DND-41 (cell line): ENCODE results near the gene STX3.

ENCODE experiments used
- ATAC-seq: fragments of 200-7000 bp; cut with Tn5 transposase; 3 replicates; pipeline ENCODE4 v1.9.1; 2021; ENCODE audit warnings: low read depth; ENCODE audit not compliant: insufficient read depth
- DNase-seq: peaks from one replicate; pipeline ENCODE4 v3.0.0-alpha.2; 2020
- H2AFZ ChIP-seq: 2 replicates; pipeline ENCODE4 v1.6.0; 2012; ENCODE audit warnings: low read depth, low read length
- H3K27ac ChIP-seq: 2 replicates; pipeline ENCODE4 v1.5.1; 2012; ENCODE audit warnings: low read length, inconsistent platforms
- H3K27me3 ChIP-seq: fragments of 200-600 bp; sonication (generic); 2 replicates; pipeline ENCODE4 v1.6.0; 2012; ENCODE audit warnings: low read length, mild to moderate bottlenecking, inconsistent platforms; ENCODE audit not compliant: insufficient read depth, poor library complexity
- H3K36me3 ChIP-seq: 2 replicates; pipeline ENCODE4 v1.5.1; 2012; ENCODE audit warnings: low read length, inconsistent platforms; ENCODE audit not compliant: insufficient read depth
- H3K4me1 ChIP-seq: 2 replicates; pipeline ENCODE4 v1.5.1; 2012; ENCODE audit warnings: mild to moderate bottlenecking, low read length; ENCODE audit not compliant: insufficient read depth
- H3K4me2 ChIP-seq: 2 replicates; pipeline ENCODE4 v1.6.0; 2012; ENCODE audit warnings: mild to moderate bottlenecking, moderate library complexity, low read length, inconsistent platforms; ENCODE audit not compliant: insufficient read depth
- H3K4me3 ChIP-seq, 2 experiments: fragments of 200-600 bp in 1 of 2; shearing (Covaris generic) in 1 of 2; 2 replicates each; pipeline ENCODE4 v1.5.1; 2012 to 2016; ENCODE audit warnings: inconsistent platforms in 2 of 2, low read length in 2 of 2, mild to moderate bottlenecking in 2 of 2, low read depth in 1 of 2, moderate library complexity in 1 of 2
- H3K79me2 ChIP-seq: 2 replicates; pipeline ENCODE4 v1.6.0; 2012; ENCODE audit warnings: low read length, inconsistent platforms; ENCODE audit not compliant: insufficient read depth
- H3K9ac ChIP-seq: 2 replicates; pipeline ENCODE4 v1.6.0; 2012; ENCODE audit warnings: low read depth, mild to moderate bottlenecking, inconsistent platforms, low read length, moderate library complexity
- H3K9me3 ChIP-seq: 2 replicates; pipeline ENCODE4 v1.5.1; 2012; ENCODE audit warnings: low read length, moderate library complexity, mild to moderate bottlenecking, inconsistent platforms; ENCODE audit not compliant: insufficient read depth, severe bottlenecking
- H4K20me1 ChIP-seq: 2 replicates; pipeline ENCODE4 v1.6.0; 2012; ENCODE audit warnings: low read length; ENCODE audit not compliant: insufficient read depth
- EZH2 ChIP-seq: IDR thresholded peaks from 3 replicates; pipeline ENCODE4 v1.6.1; 2012; ENCODE audit warnings: borderline replicate concordance, low read depth, mild to moderate bottlenecking, moderate library complexity, low read length, inconsistent platforms; ENCODE audit not compliant: severe bottlenecking
- TF ChIP-seq, protein P1 (sequence below): IDR thresholded peaks from 2 replicates; pipeline ENCODE4 v1.5.1; 2012; ENCODE audit warnings: borderline replicate concordance, low read length, moderate library complexity, mild to moderate bottlenecking; ENCODE audit not compliant: poor library complexity, severe bottlenecking; ENCODE audit errors: extremely low read depth

The STX3 gene

DNA sequence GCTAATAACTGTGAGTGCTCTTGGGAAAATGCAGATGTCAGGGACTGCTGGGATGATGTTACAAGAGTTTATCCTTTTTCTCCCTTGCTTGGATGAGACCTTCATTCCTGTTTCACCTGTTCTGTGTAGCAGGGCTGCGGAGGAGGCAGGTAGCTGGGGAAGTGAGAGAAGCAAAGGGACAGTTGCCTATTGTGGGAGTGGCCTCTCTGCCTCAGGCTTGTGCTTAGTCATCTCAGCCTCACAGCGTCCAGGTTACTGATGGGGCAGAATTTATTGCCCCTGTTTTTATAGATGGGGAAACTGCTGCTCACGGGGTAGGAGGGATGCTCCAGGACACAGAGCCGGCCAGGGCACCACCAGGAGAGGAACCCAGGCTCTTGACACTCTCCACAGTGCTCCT lies 1.7 kb downstream of the STX3 start:
- no peaks in the 10 kb centered on the region for H3K79me2 ChIP-seq
- no peaks in the 10 kb centered on the region for H3K9me3 ChIP-seq
- H3K4me3 ChIP-seq = no peak overlapping the region
- no peak overlapping the region for H3K27ac ChIP-seq
- ATAC-seq (no peak), DNase-seq (no peak)
- H3K36me3 ChIP-seq = no peaks in the 10 kb centered on the region
- H2AFZ ChIP-seq = no peak overlapping the region
- peaks cover 3% of the 10 kb centered on the region; the same call in 1 of the 2 replicates for H4K20me1 ChIP-seq
- no peak overlapping the region for H3K9ac ChIP-seq
- TF ChIP-seq, protein P1, sequence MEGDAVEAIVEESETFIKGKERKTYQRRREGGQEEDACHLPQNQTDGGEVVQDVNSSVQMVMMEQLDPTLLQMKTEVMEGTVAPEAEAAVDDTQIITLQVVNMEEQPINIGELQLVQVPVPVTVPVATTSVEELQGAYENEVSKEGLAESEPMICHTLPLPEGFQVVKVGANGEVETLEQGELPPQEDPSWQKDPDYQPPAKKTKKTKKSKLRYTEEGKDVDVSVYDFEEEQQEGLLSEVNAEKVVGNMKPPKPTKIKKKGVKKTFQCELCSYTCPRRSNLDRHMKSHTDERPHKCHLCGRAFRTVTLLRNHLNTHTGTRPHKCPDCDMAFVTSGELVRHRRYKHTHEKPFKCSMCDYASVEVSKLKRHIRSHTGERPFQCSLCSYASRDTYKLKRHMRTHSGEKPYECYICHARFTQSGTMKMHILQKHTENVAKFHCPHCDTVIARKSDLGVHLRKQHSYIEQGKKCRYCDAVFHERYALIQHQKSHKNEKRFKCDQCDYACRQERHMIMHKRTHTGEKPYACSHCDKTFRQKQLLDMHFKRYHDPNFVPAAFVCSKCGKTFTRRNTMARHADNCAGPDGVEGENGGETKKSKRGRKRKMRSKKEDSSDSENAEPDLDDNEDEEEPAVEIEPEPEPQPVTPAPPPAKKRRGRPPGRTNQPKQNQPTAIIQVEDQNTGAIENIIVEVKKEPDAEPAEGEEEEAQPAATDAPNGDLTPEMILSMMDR = no peak
- TF ChIP-seq EZH2 = no peak
- H3K27me3 ChIP-seq = peaks cover 2% of the 10 kb centered on the region
- peaks cover 23% of the 10 kb centered on the region for H3K4me1 ChIP-seq
- no peak overlapping the region; the same call in 1 of the 2 replicates for H3K4me2 ChIP-seq

DNA sequence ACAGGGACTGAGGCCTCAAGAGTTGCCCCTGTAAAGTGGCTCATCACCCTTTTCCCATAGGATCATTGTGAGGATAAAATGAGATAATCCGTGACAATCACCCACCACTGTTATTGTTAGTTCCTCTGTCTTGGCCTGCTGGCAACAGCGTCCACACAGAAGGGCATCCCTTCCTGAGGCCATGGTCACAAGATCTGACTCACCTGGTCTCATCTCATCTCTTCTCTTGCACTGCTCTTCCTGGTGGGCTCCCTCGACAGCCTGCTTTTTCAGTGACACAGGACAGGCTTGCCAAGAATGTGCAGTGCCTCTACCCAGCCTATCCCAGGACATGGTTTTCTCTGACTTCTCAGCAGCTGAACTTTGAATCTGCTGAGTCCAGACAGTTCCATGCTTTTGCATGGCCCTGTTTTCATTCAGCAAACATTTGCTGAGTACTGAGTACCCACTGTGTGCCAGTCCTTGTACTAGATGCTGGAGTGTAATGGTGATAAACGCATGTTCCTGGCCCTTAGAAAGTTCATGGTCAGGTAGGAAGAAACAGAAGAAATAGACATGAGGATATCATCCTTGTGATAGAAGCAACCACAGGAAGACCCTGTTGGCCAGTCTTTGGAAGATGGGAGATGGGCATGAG lies 3.3 kb downstream of the STX3 start:
- no peak overlapping the region for H3K27ac ChIP-seq
- no peaks in the 10 kb centered on the region for H3K79me2 ChIP-seq
- no peaks in the 10 kb centered on the region for H3K36me3 ChIP-seq
- DNase-seq (no peak), ATAC-seq (no peak)
- H3K4me1 ChIP-seq = peaks cover 23% of the 10 kb centered on the region
- H4K20me1 ChIP-seq = peaks cover 6% of the 10 kb centered on the region; the same call in 1 of the 2 replicates
- TF ChIP-seq, protein P1 = no peak
- TF ChIP-seq EZH2 = no peak
- no peak overlapping the region for H3K9ac ChIP-seq
- no peaks in the 10 kb centered on the region for H3K9me3 ChIP-seq
- no peak overlapping the region for H3K4me3 ChIP-seq
- no peak overlapping the region for H3K4me2 ChIP-seq
- no peak overlapping the region for H2AFZ ChIP-seq
- H3K27me3 ChIP-seq = peaks cover 2% of the 10 kb centered on the region

DNA sequence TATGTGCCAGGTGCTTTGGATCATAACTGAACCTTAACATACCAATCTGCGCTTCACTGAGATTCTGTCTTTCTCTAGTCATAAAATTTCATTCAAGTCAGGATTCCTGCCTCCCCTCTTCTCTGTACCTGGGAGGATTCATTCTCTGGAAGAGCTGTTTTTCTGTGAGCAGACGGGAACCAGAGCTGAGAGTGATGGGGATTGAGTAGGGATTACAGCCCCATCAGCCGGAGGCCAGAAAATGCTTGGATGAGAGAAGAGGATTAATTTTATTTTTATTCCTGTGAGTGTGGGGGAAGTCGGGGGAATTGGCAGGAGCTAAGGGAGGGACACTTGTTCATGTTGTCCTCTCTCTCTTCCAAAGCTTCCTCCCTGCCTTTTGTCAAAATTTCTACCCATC lies 4.7 kb downstream of the STX3 start:
- Histone ChIP-seq H3K27ac (no peak overlapping the region), H3K4me2 (no peak overlapping the region), H2AFZ (no peak overlapping the region), H3K4me1 (peaks cover 11% of the 10 kb centered on the region; the same call in 1 of the 2 replicates), H3K36me3 (no peaks in the 10 kb centered on the region), H4K20me1 (peaks cover 6% of the 10 kb centered on the region; the same call in 1 of the 2 replicates), H3K27me3 (peaks cover 2% of the 10 kb centered on the region), H3K79me2 (no peaks in the 10 kb centered on the region), H3K4me3 (no peak overlapping the region), H3K9ac (no peak overlapping the region), H3K9me3 (no peaks in the 10 kb centered on the region)
- TF ChIP-seq EZH2 = no peak
- TF ChIP-seq, protein P1 = no peak
- no peak for ATAC-seq
- no peak for DNase-seq
